NCI-H524 treated with DMSO at 0.1 percent for 48 hours (cell line): ENCODE results near the gene BTN1A1.
"Not testable (repeated sequence)": the region's sequence is repeated elsewhere in the genome, so short reads cannot be mapped to it uniquely, and the experiment has no call there.

ENCODE experiments used
- DNase-seq: peaks from one replicate; lab custom pipeline; 2025; lab: John Stamatoyannopoulos, UW

The BTN1A1 gene

GRCh38 chr6:26476896-26477295, 23.2 kb upstream of the BTN1A1 start:
- no peak for DNase-seq

- DNase-seq = no peak
These were observed 22.7 kb upstream of the BTN1A1 start for GRCh38 chr6:26477426-26477825.

GRCh38 chr6:26478100-26478984, 21.8 kb upstream of the BTN1A1 start:
- no peak for DNase-seq

- DNase-seq = no peak
These were observed 21.2 kb upstream of the BTN1A1 start for GRCh38 chr6:26478985-26479278.

GRCh38 chr6:26482338-26482737, 17.8 kb upstream of the BTN1A1 start:
- DNase-seq = no peak

- DNase-seq = no peak
These were observed 16.4 kb upstream of the BTN1A1 start for GRCh38 chr6:26483727-26484126.

GRCh38 chr6:26484161-26484560, 15.9 kb upstream of the BTN1A1 start:
- DNase-seq = no peak

GRCh38 chr6:26485112-26485780, 14.9 kb upstream of the BTN1A1 start:
- DNase-seq = no peak

GRCh38 chr6:26486358-26486757, 13.7 kb upstream of the BTN1A1 start:
- no peak for DNase-seq

- no peak for DNase-seq
These were observed 12.6 kb upstream of the BTN1A1 start for GRCh38 chr6:26487466-26487865.

GRCh38 chr6:26489996-26490964, 9.8 kb upstream of the BTN1A1 start:
- no peak for DNase-seq

- DNase-seq = no peak
These were observed 8.5 kb upstream of the BTN1A1 start for GRCh38 chr6:26491604-26492003.

- no peak for DNase-seq
These were observed 6.8 kb upstream of the BTN1A1 start for GRCh38 chr6:26493258-26493657.

- DNase-seq = no peak
These were observed 6.0 kb upstream of the BTN1A1 start for GRCh38 chr6:26494117-26494516.

- no peak for DNase-seq
These were observed 4.8 kb upstream of the BTN1A1 start for GRCh38 chr6:26495281-26495680.

- no peak for DNase-seq
These were observed 2.5 kb upstream of the BTN1A1 start for GRCh38 chr6:26497610-26498009.

GRCh38 chr6:26501482-26501986, 1.4 kb downstream of the BTN1A1 start:
- no peak for DNase-seq

- DNase-seq = no peak
These were observed 2.1 kb downstream of the BTN1A1 start for GRCh38 chr6:26502165-26502564.

GRCh38 chr6:26502626-26503025, 2.5 kb downstream of the BTN1A1 start:
- DNase-seq = no peak

- DNase-seq = no peak
These were observed 7.6 kb downstream of the BTN1A1 start for GRCh38 chr6:26507658-26508057.

- DNase-seq = not testable (repeated sequence)
These were observed 10.9 kb downstream of the BTN1A1 start for GRCh38 chr6:26511033-26511432.

- DNase-seq = no peak
These were observed 14.9 kb downstream of the BTN1A1 start for GRCh38 chr6:26514984-26515383.
